NCI-H2227 (cell line): Measurements from ENCODE around the gene NUP160.
"Not testable (repeated sequence)": the region's sequence is repeated elsewhere in the genome, so short reads cannot be mapped to it uniquely, and the experiment has no call there.

Source experiments
- DNase-seq: peaks from one replicate; lab custom pipeline; 2025; ENCODE audit not compliant: unreplicated experiment; lab: John Stamatoyannopoulos, UW

NUP160 gene

DNA sequence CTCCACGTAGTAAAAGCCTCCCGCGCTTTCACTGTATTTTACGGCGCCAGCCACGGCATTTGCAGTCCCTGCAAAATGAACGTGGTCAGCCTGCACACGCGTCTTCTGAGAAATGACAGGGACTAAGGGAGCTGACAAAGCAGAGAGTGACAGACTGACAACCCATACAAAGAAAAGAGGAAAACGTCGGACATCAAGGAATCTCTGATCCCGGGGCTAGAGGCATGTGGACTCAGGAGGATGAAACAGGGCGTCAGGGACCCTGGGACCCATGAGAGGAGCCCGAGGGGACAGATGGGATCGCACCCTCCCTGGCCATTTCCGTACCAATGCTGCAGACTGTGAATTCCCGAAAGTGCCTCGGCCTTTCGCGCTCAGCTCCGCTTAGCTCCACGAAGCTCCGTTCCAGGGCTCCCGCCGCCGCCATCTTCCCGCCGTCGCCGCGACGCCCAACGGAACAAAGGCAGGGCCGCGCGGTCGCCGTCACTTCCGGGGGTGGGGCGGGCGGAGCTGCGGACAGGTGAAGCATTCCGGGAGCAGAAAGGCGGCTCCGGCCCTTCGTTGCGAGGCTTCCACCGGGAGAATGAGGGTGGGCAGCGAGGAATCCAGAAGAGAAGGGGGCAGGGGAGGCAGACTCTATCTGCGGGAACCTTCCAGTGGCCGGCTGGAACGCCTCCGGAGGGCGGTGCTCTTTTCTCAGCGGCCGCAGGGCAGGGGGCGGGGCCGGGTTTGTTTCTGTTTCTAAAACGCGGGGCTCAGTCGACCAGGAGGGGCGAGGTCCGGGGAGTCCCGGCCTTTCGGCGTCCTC lies at the start of gene NUP160:
TSS of gene NUP160 (minus strand) at position 459 of the 808 bp plus-strand sequence. CDS start at position 427, 32 bp downstream.
- peak; percentile 84 for DNase-seq

DNA sequence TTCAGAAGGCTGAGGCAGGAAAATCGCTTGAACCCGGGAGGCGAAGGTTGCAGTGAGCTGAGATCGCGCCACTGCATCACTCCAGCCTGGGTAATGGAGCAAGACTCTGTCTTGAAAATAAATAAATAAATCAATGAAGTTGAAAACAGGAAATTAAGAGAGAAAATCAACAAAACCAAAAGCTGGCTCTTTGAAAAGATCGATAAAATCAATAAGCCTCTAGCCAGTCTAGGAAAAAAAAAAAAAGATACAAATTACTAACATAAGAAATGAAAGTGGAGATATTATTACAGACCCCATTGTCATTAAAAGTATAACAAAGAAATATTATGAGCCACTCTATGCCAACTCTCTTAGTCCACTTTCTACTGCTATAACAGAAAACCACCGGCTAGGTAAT lies 48.0 kb upstream of the NUP160 start:
- no peak for DNase-seq

DNA sequence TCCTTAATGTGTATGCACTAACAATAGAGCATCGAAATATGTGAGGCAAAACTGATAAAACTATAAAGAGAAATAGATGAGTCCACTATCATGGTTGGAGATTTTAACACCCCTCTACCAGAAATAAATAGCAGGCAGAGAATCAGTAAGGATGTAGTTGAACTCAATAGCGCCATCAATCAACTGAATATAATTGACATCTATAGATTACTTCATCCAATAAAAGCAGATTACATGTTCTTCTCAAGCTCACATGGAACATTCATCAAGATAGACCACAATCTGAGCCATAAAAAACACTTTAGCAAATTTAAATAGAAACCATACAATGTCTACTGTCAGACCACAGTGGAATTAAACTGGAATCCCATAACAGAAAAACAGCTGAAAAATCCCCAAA lies 46.9 kb upstream of the NUP160 start:
- no peak for DNase-seq

GRCh38 chr11:47892546-47893276 lies 44.6 kb upstream of the NUP160 start:
- DNase-seq, result not testable (repeated sequence)

DNA sequence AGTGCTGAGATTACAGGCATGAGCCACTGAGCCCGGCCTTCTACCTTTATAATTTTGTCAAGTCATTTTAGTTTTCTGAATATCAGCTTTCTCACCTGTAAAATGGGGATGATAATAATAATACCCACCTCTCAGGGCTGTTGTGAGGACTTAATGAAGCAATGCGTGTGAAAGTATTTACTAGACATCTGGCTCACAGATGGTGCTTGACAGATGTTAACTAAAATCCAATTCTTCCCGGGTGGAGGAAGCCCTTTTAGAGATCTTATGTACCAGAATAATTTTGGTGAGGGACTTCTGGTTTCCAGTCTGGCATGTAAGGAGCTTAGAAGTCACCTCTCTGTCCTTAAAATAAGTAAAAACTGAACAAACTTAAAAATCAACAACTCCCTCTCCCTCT lies 43.7 kb upstream of the NUP160 start:
- DNase-seq, result no peak

DNA sequence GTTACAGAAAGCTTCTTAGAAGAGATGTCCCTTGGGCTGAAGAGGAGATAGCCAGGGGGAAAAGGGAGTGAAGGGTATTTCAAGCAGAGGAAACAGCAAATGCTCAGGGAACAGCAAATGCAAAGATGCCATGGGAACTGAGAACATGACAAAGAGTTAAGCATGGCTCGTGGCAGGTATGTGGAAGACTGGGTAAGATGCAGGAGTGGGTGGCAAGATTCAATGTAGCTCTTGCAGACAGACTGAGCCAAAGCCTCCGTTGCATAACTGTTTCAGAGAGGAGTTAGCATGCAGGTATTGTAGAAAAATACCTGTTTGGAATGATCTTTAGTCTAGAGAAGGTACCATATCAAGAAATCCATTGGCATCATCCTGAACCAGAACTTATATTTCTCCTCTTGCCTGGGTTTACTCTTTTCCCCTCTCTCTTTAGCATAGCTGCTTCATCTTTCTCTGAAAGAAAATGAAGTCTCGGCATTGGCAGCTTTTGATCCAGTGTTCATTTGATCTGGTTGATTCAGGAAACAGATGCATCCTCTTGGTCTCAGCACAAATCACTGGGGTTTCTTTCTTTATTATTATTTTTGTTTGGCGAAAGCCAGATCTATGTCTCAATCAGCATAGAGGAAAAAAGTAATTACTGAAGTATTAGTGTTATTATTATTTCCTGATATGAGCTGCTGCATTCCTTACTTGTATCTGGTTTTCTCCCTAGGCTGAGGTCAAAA lies 41.7 kb upstream of the NUP160 start:
- DNase-seq, result no peak

DNA sequence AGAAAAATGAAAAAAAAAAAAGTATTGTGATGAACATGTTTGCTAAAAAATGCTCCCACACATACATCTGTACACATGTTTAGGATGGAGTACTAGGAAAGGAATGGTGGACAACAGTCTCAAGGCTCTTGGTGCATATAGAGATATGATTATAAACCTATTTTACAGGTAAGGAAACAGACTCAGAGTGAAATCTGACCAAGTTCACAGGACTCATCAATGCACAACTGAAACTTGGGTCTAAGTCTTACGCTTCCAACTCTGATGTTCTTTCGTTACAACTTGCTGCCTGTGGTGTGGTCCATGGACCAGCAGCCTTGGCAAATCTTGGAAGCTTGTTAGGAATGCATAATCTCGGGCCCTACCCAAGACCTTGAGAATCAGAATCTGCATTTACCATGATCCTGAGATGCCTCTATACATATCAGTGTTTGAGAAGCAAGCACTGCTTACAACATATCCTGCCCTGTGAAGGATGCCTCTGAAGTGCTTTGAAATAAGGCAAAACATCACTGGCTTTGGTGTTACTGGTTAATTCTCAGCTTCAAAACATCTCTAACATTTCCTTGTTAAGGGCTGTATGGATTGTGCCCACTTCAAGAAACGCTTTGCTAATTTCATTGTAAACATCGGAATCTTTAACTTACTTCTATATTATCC lies 39.9 kb upstream of the NUP160 start:
- DNase-seq, result no peak

- DNase-seq, result no peak
Measured at GRCh38 chr11:47886096-47886495, 37.9 kb upstream of the NUP160 start.

GRCh38 chr11:47882437-47882836 lies 34.3 kb upstream of the NUP160 start:
- DNase-seq, result not testable (repeated sequence)

- no peak for DNase-seq
Measured at GRCh38 chr11:47881145-47881544, 33.0 kb upstream of the NUP160 start.

GRCh38 chr11:47879259-47880158 lies 31.4 kb upstream of the NUP160 start:
- DNase-seq, result no peak

DNA sequence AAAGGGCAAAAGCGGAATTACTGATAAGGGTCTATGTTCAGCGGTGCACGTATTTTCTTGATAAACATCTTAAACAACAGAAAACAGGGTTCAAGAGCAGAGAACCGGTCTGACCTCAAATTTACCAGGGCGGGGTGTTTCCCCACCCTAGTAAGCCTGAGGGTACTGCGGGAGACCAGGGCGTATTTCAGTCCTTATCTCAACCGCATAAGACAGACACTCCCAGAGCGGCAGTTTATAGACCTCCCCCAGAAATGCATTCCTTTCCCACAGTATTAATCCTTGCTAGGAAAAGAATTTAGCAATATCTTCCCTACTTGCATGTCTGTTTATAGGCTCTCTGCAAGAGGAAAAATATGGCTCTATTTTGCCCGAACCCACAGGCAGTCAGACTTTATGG lies 27.7 kb upstream of the NUP160 start:
- DNase-seq, result not testable (repeated sequence)

DNA sequence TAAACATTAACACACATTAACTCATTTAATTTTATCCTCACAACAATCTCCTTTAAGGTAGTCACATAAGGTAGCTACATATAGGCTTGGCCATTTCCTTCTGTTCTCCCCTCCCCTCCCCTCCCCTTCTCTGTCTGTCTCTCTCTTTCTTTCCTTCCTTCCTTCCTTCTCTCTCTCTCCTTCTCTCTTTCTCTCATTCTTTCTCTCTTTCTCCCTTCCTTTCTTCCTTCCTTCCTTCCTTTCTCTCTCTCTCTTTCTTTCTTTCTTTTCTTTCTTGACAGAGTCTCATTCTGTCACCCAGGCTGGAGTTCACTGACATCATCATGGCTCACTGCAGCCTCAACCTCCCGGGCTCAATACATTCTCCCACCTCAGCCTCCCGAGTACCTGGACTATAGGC lies 22.3 kb upstream of the NUP160 start:
- no peak for DNase-seq

- DNase-seq, result no peak
Measured at GRCh38 chr11:47869544-47870393, 21.6 kb upstream of the NUP160 start.

- no peak for DNase-seq
Measured at GRCh38 chr11:47867823-47868222, 19.7 kb upstream of the NUP160 start.

GRCh38 chr11:47866892-47867291 lies 18.7 kb upstream of the NUP160 start:
- not testable (repeated sequence) for DNase-seq

- DNase-seq, result no peak
Measured at GRCh38 chr11:47864901-47865300, 16.8 kb upstream of the NUP160 start.

GRCh38 chr11:47863898-47864430 lies 15.8 kb upstream of the NUP160 start:
- DNase-seq, result no peak
